Upper lobe of left lung (tissue), 4 donors: ENCODE measurements around the gene TNFAIP8L2.

ENCODE experiments used
- CTCF ChIP-seq, 6 experiments: fragments of 450-650 bp in 4 of 6; fragments of 200-600 bp in 2 of 6; sonication (generic) in 2 of 6; IDR thresholded peaks; one replicate each; pipeline ENCODE4 v1.5.1; 2016 to 2019; ENCODE audit warnings: antibody characterized with exemption in 6 of 6
- POLR2AphosphoS5 ChIP-seq, 2 donors: sonication (generic); formaldehyde crosslinking; IDR thresholded peaks; one replicate each; pipeline ENCODE4 v1.5.1; 2017; ENCODE audit warnings: antibody characterized with exemption in 2 of 2

DNA sequence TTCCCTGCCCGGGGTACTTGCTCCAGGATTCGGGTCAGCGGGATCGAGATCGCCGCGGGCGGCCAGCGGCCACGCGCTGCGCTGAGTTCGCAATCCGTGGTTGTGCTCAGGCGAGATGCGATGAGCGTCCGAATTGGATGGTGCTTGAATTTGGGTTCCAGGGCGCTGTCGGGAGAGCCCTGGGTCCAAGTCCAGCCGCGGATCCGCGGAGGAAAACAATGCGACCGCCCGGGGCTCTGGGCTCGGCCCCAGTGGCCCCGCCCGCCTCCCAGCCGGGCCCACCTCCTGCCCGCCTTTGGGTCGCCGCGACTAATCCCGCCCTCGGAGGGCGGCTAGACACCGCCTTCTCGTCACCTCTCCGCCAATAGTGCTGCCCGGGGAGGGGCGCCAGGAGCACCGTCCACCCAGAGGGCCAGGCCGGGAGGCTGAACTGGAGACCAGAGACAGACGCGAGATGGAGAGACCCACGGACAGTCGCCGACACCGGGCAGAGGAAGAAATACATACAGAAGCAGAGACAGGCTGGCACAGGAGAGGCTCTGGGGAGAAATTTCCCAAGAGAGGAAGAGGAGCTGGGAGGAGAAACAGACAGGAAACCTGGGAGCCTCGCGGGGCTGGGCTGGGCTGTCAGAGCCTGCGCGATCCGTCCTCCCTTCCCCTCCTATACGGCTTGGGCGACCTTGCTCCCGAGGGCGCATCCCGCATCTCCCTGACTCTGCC is 9.9 kb upstream of the TNFAIP8L2 start, which contains the start of gene SEMA6C:
- TF ChIP-seq POLR2AphosphoS5 (IDR thresholded peaks at IDR 0.05) = peak; percentile 36 to 76
- no peak for TF ChIP-seq CTCF (IDR thresholded peaks at IDR 0.05)
